NCI-H82 (cell line): Measurements from ENCODE around the gene ABCB1.

ENCODE experiments used
- DNase-seq: peaks from one replicate; lab custom pipeline; 2025; lab: John Stamatoyannopoulos, UW

Gene ABCB1

GRCh38 chr7:87600130-87601124 lies at the start of gene ABCB1:
TSS of gene ABCB1 (minus strand) at chr7:87600884. CDS start at chr7:87600184, 700 bp downstream.
- DNase-seq: peak; percentile 51

- DNase-seq: peak; percentile 18
These were observed 47.6 kb upstream of the ABCB1 start for GRCh38 chr7:87648316-87648715.

- DNase-seq: no peak
These were observed 44.8 kb upstream of the ABCB1 start for GRCh38 chr7:87645446-87645845.

- no peak for DNase-seq
These were observed 35.2 kb upstream of the ABCB1 start for GRCh38 chr7:87635921-87636320.

- DNase-seq: peak; percentile 49
These were observed 28.3 kb upstream of the ABCB1 start for GRCh38 chr7:87628780-87629569.

- no peak for DNase-seq
These were observed 26.9 kb upstream of the ABCB1 start for GRCh38 chr7:87627634-87627994.

- no peak for DNase-seq
These were observed 24.4 kb upstream of the ABCB1 start for GRCh38 chr7:87625101-87625500.

GRCh38 chr7:87624628-87625027 lies 23.9 kb upstream of the ABCB1 start:
- DNase-seq: peak; percentile 38

- no peak for DNase-seq
These were observed 14.5 kb upstream of the ABCB1 start for GRCh38 chr7:87615197-87615596.

GRCh38 chr7:87609916-87610315 lies 9.2 kb upstream of the ABCB1 start:
- no peak for DNase-seq

GRCh38 chr7:87608431-87608830 lies 7.7 kb upstream of the ABCB1 start:
- no peak for DNase-seq

- no peak for DNase-seq
These were observed 3.6 kb upstream of the ABCB1 start for GRCh38 chr7:87604264-87604663.

- DNase-seq: peak; percentile 6
These were observed 1.3 kb downstream of the ABCB1 start for GRCh38 chr7:87599336-87599735.

GRCh38 chr7:87598234-87599009 lies 2.3 kb downstream of the ABCB1 start:
- DNase-seq: no peak

GRCh38 chr7:87596696-87597095 lies 4.0 kb downstream of the ABCB1 start:
- no peak for DNase-seq

GRCh38 chr7:87596136-87596535 lies 4.5 kb downstream of the ABCB1 start:
- DNase-seq: no peak

- no peak for DNase-seq
These were observed 8.4 kb downstream of the ABCB1 start for GRCh38 chr7:87592300-87592699.

GRCh38 chr7:87591211-87591610 lies 9.5 kb downstream of the ABCB1 start:
- DNase-seq: no peak

GRCh38 chr7:87590578-87590977 lies 10.1 kb downstream of the ABCB1 start:
- DNase-seq: no peak

GRCh38 chr7:87589631-87590030 lies 11.1 kb downstream of the ABCB1 start:
- no peak for DNase-seq

GRCh38 chr7:87581723-87582122 lies 19.0 kb downstream of the ABCB1 start:
- DNase-seq: no peak

GRCh38 chr7:87580636-87581035 lies 20.0 kb downstream of the ABCB1 start:
- DNase-seq: no peak
